GM21447 (cell line): Measurements from ENCODE around the gene STN1.

Source experiments
- ATAC-seq: cut with Tn5 transposase; IDR thresholded peaks from one replicate; pipeline ENCODE4 v1.9.1; 2021; ENCODE audit not compliant: unreplicated experiment

The STN1 gene

DNA sequence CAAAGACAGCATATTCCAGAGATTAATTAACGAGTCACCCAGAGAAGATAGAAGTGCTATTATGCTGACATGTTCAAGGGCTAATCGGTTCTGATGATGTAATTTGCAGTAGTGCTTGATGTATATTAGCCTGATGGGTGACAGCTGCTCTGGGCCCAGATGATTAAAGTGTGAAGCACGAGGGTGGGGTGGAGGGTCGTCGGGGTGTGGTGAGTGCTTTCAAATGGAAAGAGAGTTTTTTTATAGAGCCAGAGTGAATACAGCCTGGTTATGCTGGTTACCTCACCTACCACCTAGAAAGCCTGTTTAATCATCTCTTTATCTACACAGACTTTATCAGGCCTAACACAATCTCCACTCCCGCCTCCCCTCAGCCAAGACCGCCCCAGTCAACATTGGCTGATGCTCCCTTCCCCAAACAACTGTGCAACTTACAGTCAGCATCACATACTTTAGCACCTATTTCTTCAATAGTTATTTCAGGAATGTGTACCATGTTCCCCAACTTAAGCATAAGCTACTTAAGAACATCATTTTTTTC is 11.5 kb upstream of the STN1 start:
- no peak for ATAC-seq

DNA sequence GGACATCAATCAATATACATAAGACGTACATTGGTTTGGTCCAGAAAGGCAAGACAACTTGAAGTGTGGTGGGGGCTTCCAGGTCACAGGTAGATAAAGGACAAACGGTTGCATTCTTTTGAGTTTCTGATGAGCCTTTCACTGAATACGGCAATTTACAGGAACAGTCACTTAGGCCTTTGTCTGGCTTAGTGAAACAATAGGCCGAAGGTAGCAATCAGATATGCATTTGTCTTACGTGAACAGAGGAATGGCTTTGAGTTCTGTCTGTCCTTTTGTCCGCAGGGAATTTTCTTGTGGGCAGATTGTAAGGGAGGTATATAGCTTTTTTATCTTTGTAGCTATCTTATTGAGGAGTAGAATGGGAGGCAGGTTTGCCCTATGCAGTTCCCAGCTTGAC is 10.8 kb upstream of the STN1 start:
- no peak for ATAC-seq

DNA sequence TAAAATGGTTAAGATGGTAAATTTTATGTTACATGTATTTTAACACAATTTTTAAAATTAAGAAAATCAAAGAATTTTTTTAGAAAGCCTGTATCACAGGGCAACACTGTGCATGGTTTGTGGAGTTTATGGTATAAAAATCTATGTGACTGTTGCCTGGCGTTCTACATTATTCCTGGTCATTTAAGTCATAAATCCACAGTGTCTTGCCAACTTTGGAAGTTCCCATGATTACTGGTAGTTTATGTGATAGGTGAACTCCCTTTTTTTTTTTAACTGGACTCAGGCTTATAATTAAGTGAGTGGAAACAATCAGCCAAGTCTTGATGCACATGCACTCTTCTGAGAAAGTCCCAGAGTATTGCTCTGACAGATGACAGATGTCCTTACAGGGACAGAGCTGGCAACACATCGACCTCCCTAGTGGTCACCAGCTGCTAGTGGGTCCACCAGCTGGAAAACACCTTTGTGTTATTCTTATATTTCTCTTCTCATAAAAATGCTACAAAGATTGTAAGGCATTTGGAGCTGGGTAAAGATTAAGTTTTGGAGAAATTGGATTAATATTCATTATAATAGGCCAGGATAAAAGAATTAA is 8.8 kb upstream of the STN1 start:
- no peak for ATAC-seq

DNA sequence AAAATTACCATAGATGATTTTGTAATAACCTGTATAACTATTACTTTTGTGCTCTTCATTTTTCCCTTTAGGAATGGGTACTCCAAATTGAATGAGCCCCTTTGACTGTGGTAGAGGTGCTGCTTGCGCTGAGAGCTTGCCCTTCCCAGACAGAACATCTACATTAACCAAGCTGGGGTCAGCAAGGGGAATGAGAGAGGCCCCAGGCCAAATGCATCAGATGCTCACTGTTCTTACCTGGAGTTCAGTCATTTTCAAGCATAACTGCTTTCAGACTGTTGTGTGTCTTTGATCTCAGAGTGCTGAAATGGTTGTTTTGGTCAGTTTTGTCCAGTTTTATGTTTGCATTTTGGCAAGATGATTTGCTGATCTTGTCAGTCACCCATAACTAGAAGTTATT is 7.6 kb upstream of the STN1 start:
- ATAC-seq = no peak

DNA sequence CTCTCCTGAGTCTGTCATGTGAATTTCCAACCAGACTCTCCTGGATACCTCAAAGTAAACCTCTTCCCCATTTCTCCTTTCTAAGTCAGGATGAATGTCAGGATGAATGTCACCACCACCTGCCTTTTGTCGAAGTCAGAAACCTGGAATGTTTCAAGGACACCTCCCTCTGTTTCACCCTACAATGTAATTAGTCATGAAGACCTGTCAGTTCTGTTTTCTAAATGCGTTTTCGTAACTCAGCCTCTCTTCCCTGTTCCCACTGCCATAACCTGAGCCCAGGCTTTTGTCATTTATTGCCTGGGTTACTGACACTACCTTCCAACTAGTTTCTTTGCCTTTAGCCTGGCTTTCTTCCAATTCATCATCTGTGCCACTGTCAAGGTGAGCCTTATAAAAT is 5.5 kb upstream of the STN1 start:
- ATAC-seq = no peak

DNA sequence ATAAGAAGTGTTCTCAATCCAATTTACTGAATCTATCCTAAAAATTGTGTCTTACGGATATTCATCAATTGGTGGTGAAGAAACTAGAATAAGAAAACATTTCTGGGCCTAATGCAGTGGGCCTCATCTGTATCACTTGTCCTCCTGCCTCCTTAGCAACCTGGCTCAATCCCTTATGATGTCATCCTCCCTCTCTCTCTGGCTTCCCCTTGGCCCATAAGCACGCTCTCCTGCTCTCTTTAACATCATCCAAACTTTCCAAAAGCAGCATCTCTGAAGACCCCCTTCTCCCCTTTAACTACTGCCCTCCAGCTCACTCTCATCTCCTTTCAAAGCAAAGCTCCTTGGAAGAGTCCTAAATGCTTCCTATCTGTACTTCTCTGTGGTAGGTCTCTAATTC is 4.7 kb upstream of the STN1 start:
- no peak for ATAC-seq

DNA sequence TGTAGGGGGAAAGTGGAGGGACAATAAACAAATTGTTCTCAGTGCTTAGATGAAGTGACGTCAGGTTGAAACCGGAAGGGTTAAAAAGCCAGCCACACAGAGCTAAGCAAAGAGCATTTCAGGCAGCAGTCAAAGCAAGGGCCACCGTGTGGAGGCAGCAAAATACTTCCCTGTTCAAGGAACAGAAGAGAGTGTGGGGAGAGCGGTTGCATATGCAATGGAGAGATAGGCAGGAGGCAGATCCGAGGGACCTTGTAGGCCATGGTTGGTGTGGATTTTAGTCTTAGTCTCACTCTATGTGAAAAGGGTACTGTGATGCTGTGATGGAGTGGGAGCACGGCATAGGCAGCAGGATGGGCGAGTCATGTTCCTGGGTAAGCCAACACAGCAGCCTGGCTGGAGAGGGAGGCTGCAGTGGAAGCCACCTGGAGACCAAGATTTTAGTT is 3.8 kb upstream of the STN1 start:
- ATAC-seq = no peak

DNA sequence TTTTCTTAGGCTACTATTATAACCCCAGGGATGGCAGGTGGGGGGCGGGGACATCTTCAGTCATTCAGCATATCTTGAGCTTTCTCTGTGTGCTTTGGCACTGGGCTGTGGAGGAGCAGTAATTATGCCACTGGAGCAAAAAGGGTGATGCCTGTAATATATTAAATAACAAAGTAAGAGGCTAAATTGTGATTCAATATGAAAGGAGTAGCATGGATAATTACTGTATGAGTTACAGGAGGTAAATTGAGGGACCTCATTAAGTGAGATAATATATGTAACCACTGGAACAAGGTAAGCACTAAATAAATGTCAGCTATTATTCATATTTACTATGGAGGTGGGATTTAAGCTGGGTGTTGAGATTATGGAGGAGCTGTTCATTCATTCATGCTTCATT is 3.3 kb upstream of the STN1 start:
- no peak for ATAC-seq

DNA sequence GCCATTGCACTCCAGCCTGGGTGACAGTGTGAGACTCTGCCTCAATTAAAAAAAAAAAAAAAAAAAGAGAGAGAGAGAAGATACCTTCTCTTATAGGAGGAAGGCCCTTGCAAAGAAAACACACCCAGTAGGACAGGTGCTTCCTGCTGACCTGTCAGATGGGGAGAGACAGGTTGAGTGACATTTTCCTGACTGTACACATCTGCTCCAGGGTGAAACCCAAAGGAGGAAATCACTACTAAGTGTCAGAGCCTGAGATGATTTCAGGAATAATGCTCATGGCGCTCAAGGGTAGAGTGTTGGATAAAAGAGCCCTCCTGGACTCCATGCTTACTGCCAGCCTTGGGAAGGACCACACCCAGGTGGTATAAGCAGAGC is 1.7 kb upstream of the STN1 start:
- ATAC-seq = no peak

DNA sequence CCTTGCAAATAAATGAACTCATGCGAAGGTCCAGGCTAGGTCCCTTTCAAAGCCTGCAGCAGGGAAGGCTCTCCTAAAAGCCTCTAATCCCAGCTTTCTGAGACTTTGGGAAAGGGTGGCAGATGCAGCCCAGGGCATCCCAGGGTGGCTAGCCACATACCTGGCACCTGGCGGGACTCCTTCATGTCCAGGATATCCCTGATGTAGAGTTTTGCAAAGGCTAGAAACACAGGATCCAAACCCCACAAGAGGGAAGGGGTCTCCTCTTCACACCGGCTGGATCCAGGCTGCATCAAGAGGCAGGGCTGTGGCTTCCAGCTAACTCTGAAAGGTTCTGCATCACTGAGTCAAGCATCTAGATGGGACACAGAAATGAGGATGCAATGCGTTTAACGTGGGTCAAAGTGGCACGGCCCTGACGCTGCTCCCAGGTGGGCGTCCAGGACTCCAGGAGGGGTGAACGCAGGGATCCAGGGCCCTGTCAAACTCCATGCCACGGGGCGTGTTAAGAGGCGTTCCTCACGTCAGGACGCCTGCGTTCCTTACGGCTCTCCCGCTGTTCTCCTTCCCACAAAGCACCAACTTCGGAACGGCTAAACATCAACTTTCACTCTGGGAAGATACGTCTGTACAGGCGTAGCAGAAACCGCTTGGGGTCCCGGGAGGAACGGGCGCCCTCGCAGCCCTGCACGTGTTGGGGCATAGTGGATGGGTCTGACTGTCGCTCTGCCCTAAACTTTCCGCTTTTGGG is 507 bp downstream of the STN1 start:
- ATAC-seq = peak; percentile 11

DNA sequence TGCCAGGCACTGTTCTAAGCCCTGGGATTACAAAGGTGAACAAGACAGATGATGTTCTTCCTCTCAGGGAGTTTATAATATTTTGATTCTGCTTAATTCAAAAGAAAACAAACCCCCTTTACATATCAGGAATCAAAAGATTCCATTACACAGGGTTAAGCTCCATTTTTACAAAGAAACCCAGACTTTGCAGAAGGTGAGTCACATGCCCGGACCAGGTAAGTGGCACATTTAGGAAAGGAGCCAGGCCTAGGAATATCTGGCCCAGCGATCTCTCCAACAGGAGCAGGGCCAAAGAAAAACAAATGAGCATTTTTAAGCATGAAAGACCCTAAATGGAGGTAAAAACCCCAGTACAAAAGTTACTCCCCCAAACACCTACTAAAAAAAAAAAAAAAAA is 1.1 kb downstream of the STN1 start:
- no peak for ATAC-seq

DNA sequence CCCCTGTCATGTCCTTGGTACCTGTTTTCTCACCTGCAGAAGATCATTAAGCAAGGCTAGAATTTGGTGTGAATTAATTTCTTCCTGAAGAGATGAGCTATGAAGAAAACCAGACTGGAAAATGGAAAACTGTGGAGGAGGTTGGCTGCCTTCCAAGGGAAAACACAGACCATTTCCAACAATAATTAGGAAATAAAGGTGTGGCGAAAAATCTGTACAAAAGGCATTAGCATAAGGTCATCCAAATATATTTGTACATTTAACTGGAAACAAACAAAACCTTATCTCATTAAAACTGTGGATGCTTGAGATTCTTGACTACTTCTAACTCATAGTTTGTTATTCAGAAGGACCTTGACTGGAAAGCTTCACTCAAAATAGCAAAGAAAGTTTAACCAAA is 1.7 kb downstream of the STN1 start:
- no peak for ATAC-seq

DNA sequence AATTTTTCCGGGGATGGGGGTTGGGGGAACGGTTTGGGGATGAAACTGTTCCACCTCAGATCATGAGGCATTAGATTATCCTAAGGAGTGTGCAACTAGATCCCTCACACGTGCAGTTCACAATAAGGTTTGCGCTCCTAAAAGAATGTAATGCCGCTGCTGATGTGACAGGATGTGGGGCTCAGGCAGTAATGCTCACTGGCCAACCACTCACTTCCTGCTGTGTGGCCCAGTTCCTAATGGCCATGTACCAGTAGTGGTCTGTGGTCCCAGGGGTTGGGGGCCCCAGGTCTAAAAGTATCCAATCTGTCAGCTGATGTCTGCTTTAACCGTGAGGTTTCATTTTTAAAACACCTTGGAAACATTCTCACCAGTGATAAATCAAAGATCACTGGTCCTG is 2.2 kb downstream of the STN1 start:
- ATAC-seq = no peak

DNA sequence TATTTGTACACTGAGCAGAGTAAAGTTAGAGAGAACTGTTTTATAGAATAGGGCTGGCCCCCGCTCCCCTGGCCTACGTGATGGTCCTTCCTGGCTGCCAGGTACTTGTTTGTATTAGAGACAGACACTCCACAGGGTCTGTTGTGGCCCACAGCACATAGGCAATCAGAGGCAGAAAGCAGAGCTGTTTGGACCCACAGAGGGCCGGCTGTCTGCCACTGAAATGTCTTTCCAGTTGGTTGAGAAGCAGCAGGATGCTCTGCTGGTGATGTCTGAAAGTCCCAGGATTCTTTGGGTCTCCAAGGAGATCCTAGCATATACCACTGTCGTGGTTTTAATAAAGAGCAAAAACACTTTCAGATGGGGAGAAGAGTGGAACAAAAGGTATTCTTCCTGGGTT is 5.2 kb downstream of the STN1 start:
- no peak for ATAC-seq

DNA sequence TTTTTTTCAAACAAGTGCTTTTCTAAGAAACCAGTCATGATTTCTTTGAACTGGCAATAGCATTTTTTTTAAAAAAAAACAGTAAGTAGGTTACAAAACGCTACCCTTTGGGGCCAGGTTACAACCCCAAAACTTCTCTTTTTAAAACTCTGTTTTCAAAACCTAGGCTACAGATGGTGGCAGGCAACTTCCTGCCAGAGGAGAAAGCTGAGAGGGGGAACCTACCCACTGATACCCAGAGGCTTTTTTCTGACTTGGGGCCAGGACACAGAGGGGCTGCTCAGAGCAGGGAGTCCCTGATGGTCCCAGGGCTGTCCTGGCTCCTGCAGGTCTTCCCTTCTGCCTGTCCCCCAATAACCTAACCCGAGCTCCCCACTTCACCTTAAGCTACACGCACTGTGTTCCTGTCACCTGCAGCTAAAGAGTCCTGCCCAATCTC is 6.9 kb downstream of the STN1 start:
- no peak for ATAC-seq

DNA sequence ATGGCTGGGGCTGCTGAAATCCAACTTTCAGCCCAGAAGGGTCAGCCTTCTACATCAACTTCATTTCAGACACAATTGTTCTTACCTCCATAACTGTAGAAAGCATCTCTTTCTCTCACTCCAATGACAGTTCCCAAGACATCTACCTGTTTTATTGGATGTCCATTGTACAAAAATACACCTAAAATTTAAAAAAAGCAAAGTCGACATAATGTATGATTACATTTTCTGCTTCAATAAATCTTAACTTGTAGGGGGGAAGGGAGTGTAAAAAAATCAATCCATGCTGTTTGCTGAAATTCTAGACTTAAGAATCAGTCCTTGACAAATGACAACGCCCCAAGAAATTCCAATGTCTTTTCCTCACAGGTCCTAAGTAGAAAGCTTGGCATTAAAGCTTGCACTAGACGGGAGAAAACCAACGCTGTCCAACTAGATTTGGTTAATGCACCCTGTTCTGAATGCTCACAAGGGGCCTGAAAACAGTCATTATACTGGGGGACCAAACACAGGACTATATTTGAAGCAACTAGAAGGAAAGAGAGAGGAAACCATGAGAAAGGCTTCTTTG is 7.5 kb downstream of the STN1 start:
- ATAC-seq = no peak

DNA sequence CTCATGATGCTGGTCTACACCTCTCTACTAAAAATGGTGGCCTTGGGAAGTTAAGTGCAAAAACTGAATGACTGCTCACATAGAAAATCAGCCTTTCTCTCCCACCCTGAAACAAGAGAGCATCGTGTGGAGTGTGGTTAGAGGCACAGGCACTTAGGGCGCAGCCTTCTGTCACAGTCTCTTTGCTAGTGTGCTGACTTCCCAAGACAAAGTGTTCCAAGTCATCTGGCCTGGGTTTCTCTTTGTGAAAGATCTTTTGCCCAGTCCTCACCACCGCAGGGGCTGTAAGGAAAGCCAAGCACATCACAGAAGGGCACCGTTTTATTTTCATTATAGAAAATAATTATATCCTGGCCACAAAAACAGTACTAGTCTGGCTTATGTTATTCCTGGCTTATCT is 12.5 kb downstream of the STN1 start:
- ATAC-seq = no peak

DNA sequence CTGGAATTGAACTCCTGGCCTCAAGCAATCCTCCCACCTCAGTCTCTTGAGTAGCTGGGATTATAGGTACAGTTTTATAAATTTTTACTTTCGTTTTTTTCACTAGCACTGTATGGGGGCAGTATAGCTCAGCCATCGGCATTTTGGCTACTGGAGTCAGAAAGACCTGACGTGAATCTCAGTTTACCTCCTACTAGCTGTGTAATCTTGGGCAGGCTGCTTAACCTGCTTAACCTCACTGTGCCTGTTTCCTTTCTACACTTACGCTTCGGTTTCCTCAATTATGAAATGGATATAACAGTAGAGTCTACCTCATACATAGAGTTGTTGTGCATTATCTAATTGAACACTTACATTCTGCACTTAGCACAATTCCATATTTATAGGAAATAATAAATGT is 16.7 kb downstream of the STN1 start:
- no peak for ATAC-seq

DNA sequence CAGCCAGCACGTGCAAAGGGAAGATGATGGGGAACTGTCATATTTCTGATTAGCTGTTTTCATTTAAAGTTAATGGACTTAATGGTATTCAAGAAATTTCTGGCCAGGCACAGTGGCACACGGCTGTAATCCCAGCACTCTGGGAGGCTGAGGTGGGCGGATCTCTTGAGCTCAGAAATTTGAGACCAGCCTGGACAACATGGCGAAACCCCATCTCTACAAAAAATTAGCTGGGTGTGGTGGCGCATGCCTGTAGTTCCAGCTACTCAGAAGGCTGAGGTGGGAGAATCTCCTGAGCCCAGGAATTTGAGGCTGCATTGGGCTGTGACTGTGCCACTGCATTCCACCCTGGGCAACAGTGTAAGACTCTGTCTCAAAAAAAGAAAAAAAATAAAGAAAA is 18.7 kb downstream of the STN1 start:
- ATAC-seq = no peak

DNA sequence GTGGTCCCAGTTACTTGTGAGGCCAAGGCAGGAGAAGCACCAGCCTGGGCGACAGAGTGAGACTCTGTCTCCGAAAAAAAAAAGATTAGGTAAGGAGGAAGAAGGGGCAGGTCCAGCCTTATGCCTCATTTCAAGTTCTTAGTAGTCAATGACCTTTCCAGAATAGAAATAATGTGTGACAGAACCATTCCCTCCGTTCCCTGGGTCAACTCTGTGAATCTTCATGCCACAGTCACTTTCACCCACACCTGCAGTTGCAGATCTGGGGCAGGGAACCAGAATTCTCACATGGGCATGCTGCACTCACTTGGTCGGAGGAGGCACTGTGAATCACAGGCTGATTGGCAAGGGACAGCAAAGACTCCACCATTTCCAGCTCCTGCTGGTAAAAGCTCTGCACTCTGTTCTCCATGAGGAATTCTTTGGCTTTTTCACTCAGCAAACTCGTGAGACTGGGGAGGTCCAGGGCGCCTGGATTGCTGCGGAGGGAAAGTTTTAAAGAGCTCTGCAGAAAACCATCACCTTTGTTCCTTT is 20.7 kb downstream of the STN1 start:
- ATAC-seq = no peak

DNA sequence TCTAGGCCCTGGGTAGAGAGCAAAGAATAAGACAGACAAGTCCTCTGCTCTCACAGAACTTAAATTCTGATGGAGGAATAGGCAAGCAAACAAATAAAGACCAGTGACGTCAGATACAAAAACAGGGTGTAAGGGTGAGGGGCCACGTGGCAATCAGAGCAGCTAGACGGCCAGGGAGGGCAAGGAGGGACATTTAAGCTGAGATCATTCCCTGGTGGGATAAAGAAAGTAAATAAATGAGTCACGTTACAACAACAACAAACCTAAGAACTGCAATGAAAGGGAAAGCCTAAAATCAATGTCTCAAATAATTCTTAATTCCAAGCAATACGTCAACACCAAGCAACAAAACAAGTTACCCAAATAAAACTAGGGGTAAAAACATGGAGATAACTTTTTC is 21.8 kb downstream of the STN1 start:
- no peak for ATAC-seq
